CD4-positive, alpha-beta memory T cell (primary cell): ENCODE results near the gene GRIN1. TPM values are rescaled to one million over a fixed set of nuclear protein-coding genes. Genes with fewer than 3 reads are reported as not detected.
A peak's percentile ranks its signal among the peaks of the same experiment; 100 is the strongest.
"Not testable (repeated sequence)": the region's sequence is repeated elsewhere in the genome, so short reads cannot be mapped to it uniquely, and the experiment has no call there.

ENCODE experiments used
- CTCF ChIA-PET: fragments of 350-600 bp; sonication (Branson Sonifier 250); formaldehyde crosslinking; loops from one replicate; lab custom pipeline; 2021; ENCODE audit warnings: inconsistent platforms; ENCODE audit not compliant: partially characterized antibody; lab: Charles Lee
- POLR2A ChIA-PET: fragments of 350-600 bp; sonication (Branson Sonifier 250); formaldehyde crosslinking; loops from one replicate; lab custom pipeline; 2021; ENCODE audit not compliant: partially characterized antibody; lab: Charles Lee
- DNase-seq, 5 donors: peaks; one replicate each; pipeline versions ENCODE4 v3.0.0 to v3.0.0-alpha.2; 2020 to 2022; ENCODE audit warnings: mixed read lengths in 1 of 5
- H3K27ac ChIP-seq: one replicate; pipeline ENCODE4 v1.7.0; 2013; ENCODE audit warnings: low read depth, low read length
- H3K27me3 ChIP-seq: 2 replicates; pipeline ENCODE4 v1.7.0; 2013; ENCODE audit warnings: mild to moderate bottlenecking, low read length, moderate library complexity; ENCODE audit not compliant: insufficient read depth
- H3K36me3 ChIP-seq: 2 replicates; pipeline ENCODE4 v1.7.0; 2013; ENCODE audit warnings: mild to moderate bottlenecking, low read length, moderate library complexity; ENCODE audit not compliant: insufficient read depth
- H3K4me1 ChIP-seq: 2 replicates; pipeline ENCODE4 v1.7.0; 2013; ENCODE audit warnings: mild to moderate bottlenecking, low read length, moderate library complexity; ENCODE audit not compliant: insufficient read depth
- H3K4me3 ChIP-seq, 2 donors: one replicate each; pipeline ENCODE4 v1.7.0; 2013; ENCODE audit warnings: low read length in 2 of 2, mild to moderate bottlenecking in 1 of 2
- H3K9me3 ChIP-seq, 2 donors: one replicate each; pipeline ENCODE4 v1.7.0; 2013; ENCODE audit warnings: low read length in 2 of 2, control low read depth in 1 of 2; ENCODE audit not compliant: control insufficient read depth in 1 of 2
- H3K27ac Mint-ChIP-seq, 7 donors: one replicate each; pipeline ENCODE4 v1.8.0; 2020 to 2021; ENCODE audit warnings: mixed read lengths in 7 of 7, mild to moderate bottlenecking in 6 of 7, inconsistent platforms in 3 of 7, moderate library complexity in 3 of 7
- H3K27me3 Mint-ChIP-seq, 2 donors: one replicate each; pipeline ENCODE4 v1.8.0; 2020 to 2021; ENCODE audit warnings: mixed read lengths in 2 of 2
- H3K36me3 Mint-ChIP-seq, 2 donors: one replicate each; pipeline ENCODE4 v1.8.0; 2020 to 2021; ENCODE audit warnings: mixed read lengths in 2 of 2, inconsistent platforms in 1 of 2, mild to moderate bottlenecking in 1 of 2
- H3K4me1 Mint-ChIP-seq, 4 donors: one replicate each; pipeline ENCODE4 v1.8.0; 2020 to 2021; ENCODE audit warnings: mixed read lengths in 4 of 4, mild to moderate bottlenecking in 1 of 4
- H3K4me3 Mint-ChIP-seq, 8 donors: one replicate each; pipeline ENCODE4 v1.8.0; 2020 to 2021; ENCODE audit warnings: mixed read lengths in 8 of 8, mild to moderate bottlenecking in 7 of 8, moderate library complexity in 6 of 8, inconsistent platforms in 3 of 8
- H3K9me3 Mint-ChIP-seq, 8 donors: one replicate each; pipeline ENCODE4 v1.8.0; 2020 to 2021; ENCODE audit warnings: mixed read lengths in 8 of 8, mild to moderate bottlenecking in 5 of 8, inconsistent platforms in 3 of 8, moderate library complexity in 1 of 8
- intact Hi-C: fragments of 100-400 bp; cut with micrococcal nuclease; formaldehyde crosslinking; loops from one replicate; pipeline ENCODE4 v1.15.1; 2023
- polyA plus RNA-seq, 2 donors: library from polyadenylated mRNA; unstranded; fragments of 300-500 nt; fragmentation: Illumina TruSeq; gene quantifications; one replicate each; pipeline ENCODE4 v1.2.3, GENCODE V29; 2021
- total RNA-seq, 2 experiments: library from RNA; stranded (reverse); gene quantifications; one replicate each; pipeline ENCODE4 v1.2.3, GENCODE V29; 2021

The GRIN1 gene
- total and polyA plus RNA-seq, 4 experiments from 2014 or later = not detected

- intact Hi-C loops = no loop called here
- Mint-ChIP-seq H3K4me1 (peaks cover 0 to 17% (median 2%) of the 10 kb centered on the region in 4 donors), H3K36me3 (peaks cover 0 to 4% of the 10 kb centered on the region in 2 donors), H3K27ac (no peak overlapping the region), H3K4me3 (peak overlapping the region in 2 of 8 donors; percentile 26 to 42), H3K9me3 (peaks cover 0 to 2% (median 0%) of the 10 kb centered on the region in 8 donors), H3K27me3 (no peaks in the 10 kb centered on the region)
- POLR2A ChIA-PET = no interaction called here
- H3K27me3 ChIP-seq = no peaks in the 10 kb centered on the region
- peaks cover 16% of the 10 kb centered on the region for H3K4me1 ChIP-seq
- CTCF ChIA-PET = no interaction called here
- H3K27ac ChIP-seq = no peak overlapping the region
- no peaks in the 10 kb centered on the region for H3K36me3 ChIP-seq
- DNase-seq = no peak
- H3K9me3 ChIP-seq = no peaks in the 10 kb centered on the region
- H3K4me3 ChIP-seq = no peak overlapping the region
Measured at GRCh38 chr9:137116027-137116507, 22.9 kb upstream of the GRIN1 start.

DNA sequence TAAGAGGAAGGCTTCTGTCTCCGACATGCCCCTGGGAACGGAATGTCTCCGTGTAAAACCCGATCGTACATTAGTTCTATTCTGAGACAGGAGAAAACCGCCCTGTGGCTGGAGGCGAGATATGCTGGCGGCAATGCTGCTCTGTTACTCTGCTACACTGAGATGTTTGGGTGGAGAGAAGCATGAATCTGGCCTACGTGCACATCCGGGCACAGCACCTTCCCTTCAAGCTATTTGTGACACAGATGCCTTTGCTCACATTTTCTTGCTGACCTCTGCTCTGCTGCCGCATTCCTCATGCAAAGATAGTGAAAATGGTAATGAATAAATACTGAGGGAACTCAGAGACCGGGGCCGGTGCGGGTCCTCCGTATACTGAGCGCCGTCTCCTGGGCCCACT is 22.2 kb upstream of the GRIN1 start:
- Histone ChIP-seq H3K4me3 (no peak overlapping the region), H3K27ac (no peak overlapping the region), H3K36me3 (no peaks in the 10 kb centered on the region), H3K27me3 (no peaks in the 10 kb centered on the region), H3K4me1 (peaks cover 16% of the 10 kb centered on the region), H3K9me3 (no peaks in the 10 kb centered on the region)
- H3K4me3 Mint-ChIP-seq = peak overlapping the region in 3 of 8 donors; percentile 25 to 49 (median 49)
- ChIA-PET CTCF (no interaction called here), POLR2A (no interaction called here)
- H3K4me1 Mint-ChIP-seq = peaks cover 0 to 17% (median 2%) of the 10 kb centered on the region in 4 donors
- H3K27me3 Mint-ChIP-seq = no peaks in the 10 kb centered on the region
- DNase-seq = no peak
- intact Hi-C loops = no loop called here
- peak overlapping the region in 2 of 7 donors; percentile 28 to 35 for H3K27ac Mint-ChIP-seq
- no peaks in the 10 kb centered on the region for H3K36me3 Mint-ChIP-seq
- H3K9me3 Mint-ChIP-seq = peaks cover 0 to 2% (median 0%) of the 10 kb centered on the region in 8 donors

DNA sequence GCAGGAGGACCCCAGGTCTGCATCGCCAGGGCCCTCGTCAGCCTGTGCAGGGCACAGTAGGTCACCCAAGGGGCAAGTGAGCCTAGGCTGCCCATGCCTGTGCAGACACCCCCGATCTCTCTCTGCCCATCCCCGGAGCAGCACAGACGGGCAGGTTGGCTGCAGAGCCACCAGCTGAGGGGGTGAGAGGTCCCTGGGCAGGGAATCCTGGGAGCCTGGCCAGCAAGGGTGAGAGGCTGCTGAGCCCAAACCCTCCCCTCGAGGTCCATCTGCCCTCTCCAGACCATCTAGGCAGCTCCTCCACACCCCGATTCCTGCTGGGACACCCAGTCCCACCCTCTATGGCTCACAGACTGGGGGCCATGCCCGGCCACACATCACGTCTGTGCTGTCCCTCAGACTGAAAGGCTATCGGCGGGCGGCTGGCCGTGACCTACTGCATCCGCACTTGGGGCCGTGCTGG is 21.7 kb upstream of the GRIN1 start:
- H3K27me3 ChIP-seq = no peaks in the 10 kb centered on the region
- Mint-ChIP-seq H3K27ac (peak overlapping the region in 2 of 7 donors; percentile 35 to 48), H3K9me3 (peaks cover 0 to 2% (median 0%) of the 10 kb centered on the region in 8 donors), H3K4me1 (peaks cover 0 to 22% (median 2%) of the 10 kb centered on the region in 4 donors), H3K27me3 (no peaks in the 10 kb centered on the region), H3K36me3 (no peaks in the 10 kb centered on the region), H3K4me3 (peak overlapping the region in 1 of 8 donors; percentile 49)
- no peak for DNase-seq
- no peak overlapping the region for H3K4me3 ChIP-seq
- H3K9me3 ChIP-seq = no peaks in the 10 kb centered on the region
- ChIA-PET CTCF (interaction anchor here (0.7 to 4.4 kb wide), 5 partner anchors 109 to 354 kb away, joined by 3 to 33 read pairs (median 5); partner anchors contain the start of genes CYSRT1, NELFB, RNF224 and SLC34A3), POLR2A (no interaction called here)
- H3K36me3 ChIP-seq = no peaks in the 10 kb centered on the region
- no peak overlapping the region for H3K27ac ChIP-seq
- peaks cover 16% of the 10 kb centered on the region for H3K4me1 ChIP-seq
- intact Hi-C loops = no loop called here

- CTCF ChIA-PET = interaction anchor here (0.6 to 4.4 kb wide), 12 partner anchors 28 to 355 kb away, joined by 3 to 33 read pairs (median 3); partner anchors contain the start of genes CYSRT1, NELFB, RNF224 and SAPCD2
- not testable (repeated sequence) for H3K4me3 ChIP-seq, H3K27me3 Mint-ChIP-seq, H3K36me3 ChIP-seq, H3K9me3 ChIP-seq, H3K4me3 Mint-ChIP-seq, H3K27me3 ChIP-seq, H3K9me3 Mint-ChIP-seq, DNase-seq, H3K36me3 Mint-ChIP-seq, H3K27ac ChIP-seq
- Mint-ChIP-seq H3K27ac (peak overlapping the region in 1 of 7 donors; percentile 48), H3K4me1 (peaks cover 0 to 18% (median 5%) of the 10 kb centered on the region in 4 donors)
- intact Hi-C loops = loop anchor here (1.0 kb wide), 3 partner anchors 105 to 118 kb away; partner anchors contain the start of gene RNF224
- H3K4me1 ChIP-seq = peaks cover 14% of the 10 kb centered on the region
- POLR2A ChIA-PET = interaction anchor here (1.3 to 1.6 kb wide), 2 partner anchors 12 to 22 kb away, joined by 3 to 4 read pairs; no protein-coding TSS in a partner anchor
Measured at GRCh38 chr9:137118092-137118603, 20.8 kb upstream of the GRIN1 start.

- not testable (repeated sequence) for H3K9me3 ChIP-seq, H3K4me3 Mint-ChIP-seq, H3K4me3 ChIP-seq, H3K4me1 ChIP-seq, H3K27ac ChIP-seq, H3K27me3 ChIP-seq, DNase-seq, H3K27me3 Mint-ChIP-seq, H3K36me3 ChIP-seq, H3K9me3 Mint-ChIP-seq, H3K36me3 Mint-ChIP-seq
- intact Hi-C loops = loop anchor here (2.0 kb wide), 1 partner anchor 53 kb away; no protein-coding TSS in a partner anchor
- ChIA-PET POLR2A (interaction anchor here (0.5 to 1.9 kb wide), 4 partner anchors 9 to 298 kb away, joined by 3 to 4 read pairs (median 4); partner anchors contain the start of genes RNF224 and TPRN), CTCF (interaction anchor here (0.7 to 2.1 kb wide), 6 partner anchors 8 to 115 kb away, joined by 3 to 14 read pairs (median 4); partner anchors contain the start of gene RNF224)
- Mint-ChIP-seq H3K27ac (peak overlapping the region in 2 of 7 donors; percentile 13 to 69), H3K4me1 (peaks cover 8 to 25% (median 13%) of the 10 kb centered on the region in 4 donors)
Measured at GRCh38 chr9:137121927-137122795, 16.8 kb upstream of the GRIN1 start.

DNA sequence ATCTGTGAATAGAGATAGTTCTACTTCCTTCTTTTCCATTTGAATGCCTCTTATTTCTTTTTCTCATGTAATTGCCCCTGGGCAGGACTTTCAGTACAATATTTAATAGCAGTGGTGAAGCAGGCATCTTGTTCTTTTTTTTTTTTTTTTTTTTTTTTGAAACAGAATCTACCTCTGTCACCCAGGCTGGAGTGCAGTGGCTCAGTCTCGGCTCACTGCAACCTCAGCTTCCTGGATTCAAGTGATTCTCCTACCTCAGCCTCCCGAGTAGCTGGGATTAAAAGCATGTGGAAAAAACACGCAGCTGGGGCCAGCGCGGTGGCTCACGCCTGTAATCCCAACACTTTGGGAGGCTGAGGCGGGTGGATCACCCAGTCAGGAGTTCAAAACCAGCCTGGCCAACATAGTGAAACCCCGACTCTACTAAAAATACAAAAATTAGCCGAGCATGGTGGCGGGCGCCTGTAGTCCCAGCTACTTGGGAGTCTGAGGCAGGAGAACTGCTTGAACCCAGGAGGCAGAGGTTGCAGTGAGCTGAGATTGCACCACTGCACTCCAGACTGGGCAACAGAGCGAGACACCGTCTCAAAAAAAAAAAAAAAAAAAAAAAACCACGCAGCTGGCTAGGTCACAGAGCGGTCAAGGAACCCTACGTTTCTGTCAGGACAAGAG is 16.0 kb upstream of the GRIN1 start:
- H3K36me3 Mint-ChIP-seq, H3K4me3 Mint-ChIP-seq, H3K36me3 ChIP-seq, H3K27ac ChIP-seq, intact Hi-C loops, H3K27me3 Mint-ChIP-seq, H3K9me3 ChIP-seq, H3K4me3 ChIP-seq, H3K27me3 ChIP-seq, H3K9me3 Mint-ChIP-seq, DNase-seq: not testable (repeated sequence)
- ChIA-PET POLR2A (interaction anchor here (0.5 to 1.9 kb wide), 4 partner anchors 9 to 104 kb away, joined by 3 to 5 read pairs (median 4); partner anchors contain the start of genes MAN1B1, RNF224 and TPRN), CTCF (interaction anchor here (0.7 to 2.1 kb wide), 6 partner anchors 8 to 114 kb away, joined by 3 to 14 read pairs (median 4); partner anchors contain the start of gene RNF224)
- Mint-ChIP-seq H3K27ac (peak overlapping the region in 1 of 7 donors; percentile 13), H3K4me1 (peaks cover 15 to 32% (median 20%) of the 10 kb centered on the region in 4 donors)
- peaks cover 15% of the 10 kb centered on the region for H3K4me1 ChIP-seq
